ENCODE results near the gene ATCAY.

DNA sequence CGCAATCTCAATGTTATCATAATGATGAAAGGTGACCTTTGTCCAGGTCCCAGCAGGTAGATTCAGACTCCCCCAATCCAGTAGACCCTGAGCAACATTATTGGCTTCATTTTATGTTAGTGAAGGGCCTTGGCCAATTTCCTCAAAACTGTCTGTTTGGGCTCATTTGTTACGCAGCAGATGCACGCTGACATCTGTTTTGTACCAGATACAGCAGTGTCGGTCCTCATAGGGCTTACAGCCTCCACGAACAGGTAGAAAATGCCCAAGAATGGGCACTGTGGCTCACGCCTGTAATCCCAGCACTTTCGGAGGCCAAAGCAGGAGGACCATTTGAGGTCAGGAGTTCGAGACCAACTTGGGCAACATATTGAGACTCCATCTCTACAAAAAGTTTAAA, 39.3 kb downstream of the ATCAY start:
- TF ChIP-seq RAD21 (IDR thresholded peaks at IDR 0.05; ENCODE audit: low read depth) (no peak), YY1 (IDR thresholded peaks at IDR 0.05; ENCODE audit: low read depth) (no peak), TEAD4 (IDR thresholded peaks at IDR 0.05) (no peak), TAF1 (IDR thresholded peaks at IDR 0.05; ENCODE audit: low read depth) (no peak), CEBPB (IDR thresholded peaks at IDR 0.05) (no peak), FOXM1 (IDR thresholded peaks at IDR 0.05; ENCODE audit: borderline replicate concordance, low read depth) (no peak), CREB1 (IDR thresholded peaks at IDR 0.05; ENCODE audit: low read depth) (no peak)
